ENCODE data around the gene CHD9. TPM values are rescaled to one million over a fixed set of nuclear protein-coding genes. Genes with fewer than 3 reads are reported as not detected.

Gene CHD9
- total RNA-seq, 1 donor from 2014 or later = 99.0 TPM

GRCh38 chr16:53152329-53152728 lies 97.5 kb downstream of the CHD9 start:
- TF ChIP-seq, protein P1, sequence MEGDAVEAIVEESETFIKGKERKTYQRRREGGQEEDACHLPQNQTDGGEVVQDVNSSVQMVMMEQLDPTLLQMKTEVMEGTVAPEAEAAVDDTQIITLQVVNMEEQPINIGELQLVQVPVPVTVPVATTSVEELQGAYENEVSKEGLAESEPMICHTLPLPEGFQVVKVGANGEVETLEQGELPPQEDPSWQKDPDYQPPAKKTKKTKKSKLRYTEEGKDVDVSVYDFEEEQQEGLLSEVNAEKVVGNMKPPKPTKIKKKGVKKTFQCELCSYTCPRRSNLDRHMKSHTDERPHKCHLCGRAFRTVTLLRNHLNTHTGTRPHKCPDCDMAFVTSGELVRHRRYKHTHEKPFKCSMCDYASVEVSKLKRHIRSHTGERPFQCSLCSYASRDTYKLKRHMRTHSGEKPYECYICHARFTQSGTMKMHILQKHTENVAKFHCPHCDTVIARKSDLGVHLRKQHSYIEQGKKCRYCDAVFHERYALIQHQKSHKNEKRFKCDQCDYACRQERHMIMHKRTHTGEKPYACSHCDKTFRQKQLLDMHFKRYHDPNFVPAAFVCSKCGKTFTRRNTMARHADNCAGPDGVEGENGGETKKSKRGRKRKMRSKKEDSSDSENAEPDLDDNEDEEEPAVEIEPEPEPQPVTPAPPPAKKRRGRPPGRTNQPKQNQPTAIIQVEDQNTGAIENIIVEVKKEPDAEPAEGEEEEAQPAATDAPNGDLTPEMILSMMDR (IDR thresholded peaks at IDR 0.05) = no peak
- Mint-ChIP-seq H3K9me3 (ENCODE audit: unreplicated experiment) (peaks cover 7% of the 10 kb centered on the region), H3K36me3 (ENCODE audit: unreplicated experiment) (peaks cover 26% of the 10 kb centered on the region), H3K27ac (ENCODE audit: unreplicated experiment) (no peak overlapping the region), H3K4me1 (ENCODE audit: unreplicated experiment) (peaks cover 18% of the 10 kb centered on the region), H3K27me3 (ENCODE audit: unreplicated experiment) (no peaks in the 10 kb centered on the region), H3K4me3 (ENCODE audit: unreplicated experiment) (no peak overlapping the region)
- no peak for DNase-seq (ENCODE audit: extremely low spot score, unreplicated experiment)

GRCh38 chr16:53153130-53153529 lies 98.3 kb downstream of the CHD9 start:
- TF ChIP-seq, protein P1 (IDR thresholded peaks at IDR 0.05) = no peak
- Mint-ChIP-seq H3K4me1 (ENCODE audit: unreplicated experiment) (peaks cover 18% of the 10 kb centered on the region), H3K27ac (ENCODE audit: unreplicated experiment) (no peak overlapping the region), H3K27me3 (ENCODE audit: unreplicated experiment) (no peaks in the 10 kb centered on the region), H3K36me3 (ENCODE audit: unreplicated experiment) (peaks cover 25% of the 10 kb centered on the region), H3K4me3 (ENCODE audit: unreplicated experiment) (no peak overlapping the region), H3K9me3 (ENCODE audit: unreplicated experiment) (peaks cover 7% of the 10 kb centered on the region)
- no peak for DNase-seq (ENCODE audit: extremely low spot score, unreplicated experiment)

- TF ChIP-seq, protein P1 (IDR thresholded peaks at IDR 0.05) = no peak
- H3K4me3 Mint-ChIP-seq (ENCODE audit: unreplicated experiment) = no peak overlapping the region
- no peaks in the 10 kb centered on the region for H3K9me3 Mint-ChIP-seq (ENCODE audit: unreplicated experiment)
- H3K27ac Mint-ChIP-seq (ENCODE audit: unreplicated experiment) = peak overlapping the region; percentile 32
- peaks cover 13% of the 10 kb centered on the region for H3K36me3 Mint-ChIP-seq (ENCODE audit: unreplicated experiment)
- no peak for DNase-seq (ENCODE audit: extremely low spot score, unreplicated experiment)
- peaks cover 17% of the 10 kb centered on the region for H3K4me1 Mint-ChIP-seq (ENCODE audit: unreplicated experiment)
- no peaks in the 10 kb centered on the region for H3K27me3 Mint-ChIP-seq (ENCODE audit: unreplicated experiment)
Measured at GRCh38 chr16:53154513-53154912, 99.7 kb downstream of the CHD9 start.

- H3K36me3 Mint-ChIP-seq (ENCODE audit: unreplicated experiment) = peaks cover 13% of the 10 kb centered on the region
- no peaks in the 10 kb centered on the region for H3K27me3 Mint-ChIP-seq (ENCODE audit: unreplicated experiment)
- TF ChIP-seq, protein P1 (IDR thresholded peaks at IDR 0.05) = no peak
- H3K4me3 Mint-ChIP-seq (ENCODE audit: unreplicated experiment) = no peak overlapping the region
- no peak for DNase-seq (ENCODE audit: extremely low spot score, unreplicated experiment)
- H3K27ac Mint-ChIP-seq (ENCODE audit: unreplicated experiment) = peak overlapping the region; percentile 8
- peaks cover 23% of the 10 kb centered on the region for H3K4me1 Mint-ChIP-seq (ENCODE audit: unreplicated experiment)
- H3K9me3 Mint-ChIP-seq (ENCODE audit: unreplicated experiment) = no peaks in the 10 kb centered on the region
Measured at GRCh38 chr16:53156516-53156915, 101.7 kb downstream of the CHD9 start.

DNA sequence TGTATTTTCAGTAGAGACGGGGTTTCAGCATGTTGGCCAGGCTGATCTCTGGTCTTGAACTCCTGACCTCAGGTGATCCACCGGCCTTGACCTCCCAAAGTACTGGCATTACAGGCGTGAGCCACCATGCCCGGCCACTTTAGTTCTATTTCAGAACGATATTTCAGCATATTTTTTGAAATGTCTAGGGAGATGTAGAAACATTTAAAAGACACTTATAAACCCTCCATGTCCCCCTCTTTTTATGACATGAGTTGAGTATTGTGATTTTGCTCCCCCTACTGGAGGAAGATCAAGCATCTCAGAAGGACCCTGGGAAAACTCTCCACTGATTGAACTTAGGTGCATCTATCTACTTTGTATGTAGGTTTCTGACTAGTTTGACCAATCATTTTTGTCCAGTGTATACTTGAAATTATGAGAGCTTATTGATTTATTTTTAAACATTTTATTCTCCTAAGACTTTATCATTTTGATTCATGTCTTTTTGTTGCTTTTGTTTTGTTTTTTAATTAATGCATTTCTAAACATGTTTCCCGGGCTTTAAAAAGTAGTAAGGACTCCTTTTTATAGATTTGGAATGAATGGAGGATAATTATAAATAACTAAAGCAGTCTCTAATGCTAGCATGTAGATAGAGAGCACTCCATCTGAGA lies 105.1 kb downstream of the CHD9 start:
- Mint-ChIP-seq H3K9me3 (ENCODE audit: unreplicated experiment) (no peaks in the 10 kb centered on the region), H3K4me3 (ENCODE audit: unreplicated experiment) (no peak overlapping the region)

More for the DNA sequence above, 105.1 kb downstream of the CHD9 start:
- Mint-ChIP-seq H3K4me1 (ENCODE audit: unreplicated experiment) (peaks cover 16% of the 10 kb centered on the region), H3K27me3 (ENCODE audit: unreplicated experiment) (no peaks in the 10 kb centered on the region), H3K36me3 (ENCODE audit: unreplicated experiment) (peaks cover 24% of the 10 kb centered on the region), H3K27ac (ENCODE audit: unreplicated experiment) (peak overlapping the region; percentile 40)
- TF ChIP-seq, protein P1 (IDR thresholded peaks at IDR 0.05) = peak; percentile 81
- no peak for DNase-seq (ENCODE audit: extremely low spot score, unreplicated experiment)

Data from osteocyte (in vitro differentiated cells).